Measurements from ENCODE around the gene LRFN2.

GRCh38 chr6:40349901-40350746 lies 237.0 kb downstream of the LRFN2 start:
- TF ChIP-seq CTCF (conservative IDR thresholded peaks at IDR 0.05; ENCODE audit: low read length) (no peak), EZH2phosphoT487 (IDR thresholded peaks at IDR 0.05; ENCODE audit: borderline replicate concordance) (no peak)

Measured in Loucy (cell line).